ENCODE measurements around the gene CDK12.

CDK12 gene

DNA sequence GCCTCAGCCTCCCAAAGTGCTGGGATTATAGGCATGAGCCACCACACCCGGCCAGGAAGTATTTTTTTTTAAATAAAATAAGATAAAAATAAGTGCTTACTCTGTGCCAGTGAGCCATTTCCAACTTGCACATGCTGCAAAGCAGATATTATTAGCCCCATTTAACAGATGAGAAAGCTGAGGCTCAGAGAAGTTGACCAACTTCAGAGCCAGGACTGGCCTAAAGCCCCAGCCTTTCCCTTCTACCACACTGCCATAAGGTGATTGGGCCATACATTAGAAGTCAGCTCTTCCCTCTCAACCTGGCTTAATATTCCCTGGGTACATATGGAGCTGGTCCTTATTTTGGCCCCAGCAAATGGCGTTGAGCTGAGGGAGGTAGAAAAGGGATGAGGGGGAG, 121.4 kb downstream of the CDK12 start:
- no peak for DNase-seq (ENCODE audit: low spot score)

All from COLO829 (cell line).